ENCODE data around the gene RALGAPA2.

GRCh38 chr20:20553541-20553940 lies 158.9 kb downstream of the RALGAPA2 start:
- no peak for TF ChIP-seq YY1 (IDR thresholded peaks at IDR 0.05; ENCODE audit: insufficient read depth, insufficient read length)
- no peak for TF ChIP-seq ZNF274 (IDR thresholded peaks at IDR 0.05; ENCODE audit: low read depth, low read length)
- no peak for TF ChIP-seq SUZ12 (IDR thresholded peaks at IDR 0.05; ENCODE audit: extremely low read depth, insufficient read depth, insufficient read length)

Measured in NT2/D1 (cell line).